Activated naive CD4-positive, alpha-beta T cell treated with anti-CD3 and anti-CD28 coated beads, Interleukin-2, amount 50 U/mL, for 24 hours (primary cell): ENCODE results near the gene ZNF217.
"Not testable (repeated sequence)": the region's sequence is repeated elsewhere in the genome, so short reads cannot be mapped to it uniquely, and the experiment has no call there.

Source experiments
- H3K27ac Mint-ChIP-seq: one replicate; pipeline ENCODE4 v1.8.0; 2021; ENCODE audit warnings: mild to moderate bottlenecking, mixed read lengths
- H3K27me3 Mint-ChIP-seq: one replicate; pipeline ENCODE4 v1.8.0; 2021; ENCODE audit warnings: mixed read lengths
- H3K36me3 Mint-ChIP-seq: one replicate; pipeline ENCODE4 v1.8.0; 2021; ENCODE audit warnings: mixed read lengths
- H3K4me1 Mint-ChIP-seq: one replicate; pipeline ENCODE4 v1.8.0; 2021; ENCODE audit warnings: mixed read lengths
- H3K4me3 Mint-ChIP-seq: one replicate; pipeline ENCODE4 v1.8.0; 2021; ENCODE audit warnings: mild to moderate bottlenecking, mixed read lengths
- H3K9me3 Mint-ChIP-seq: one replicate; pipeline ENCODE4 v1.8.0; 2021; ENCODE audit warnings: mixed read lengths

Gene ZNF217

DNA sequence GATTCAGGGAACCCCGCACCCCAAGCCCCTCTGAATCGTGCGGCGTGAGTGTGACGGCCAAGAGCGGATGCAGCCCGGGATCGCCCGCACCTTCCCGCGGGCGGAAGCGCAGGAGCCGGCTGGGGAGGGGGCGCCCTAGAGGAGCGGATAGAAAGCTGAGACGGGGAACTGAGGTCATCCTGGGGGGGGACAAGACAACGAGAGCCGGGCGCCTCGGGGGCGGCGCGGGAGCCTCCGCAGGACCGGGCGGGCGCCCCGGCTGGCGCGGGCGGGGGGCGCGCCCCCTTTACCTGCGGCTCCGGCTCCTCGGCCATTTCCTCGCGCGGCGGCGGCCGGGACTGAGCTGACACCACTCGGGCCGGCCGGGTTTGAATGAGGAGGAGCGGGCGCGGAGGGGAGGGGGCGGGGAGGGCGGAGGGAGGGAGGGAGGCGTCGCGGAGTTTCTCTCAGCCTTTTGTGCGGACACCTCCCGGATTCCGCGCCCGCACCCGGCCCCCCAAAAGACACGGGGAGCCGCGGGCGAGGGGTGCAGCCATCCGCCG, at the start of gene ZNF217:
TSS of gene ZNF217 (minus strand) at position 374 of the 542 bp plus-strand sequence. CDS start 11,013 bp downstream, outside the sequence.
- not testable (repeated sequence) for H3K9me3 Mint-ChIP-seq
- Mint-ChIP-seq H3K4me1 (peaks cover 63% of the 10 kb centered on the region), H3K27ac (peak within 1 kb of the TSS; percentile 93)

DNA sequence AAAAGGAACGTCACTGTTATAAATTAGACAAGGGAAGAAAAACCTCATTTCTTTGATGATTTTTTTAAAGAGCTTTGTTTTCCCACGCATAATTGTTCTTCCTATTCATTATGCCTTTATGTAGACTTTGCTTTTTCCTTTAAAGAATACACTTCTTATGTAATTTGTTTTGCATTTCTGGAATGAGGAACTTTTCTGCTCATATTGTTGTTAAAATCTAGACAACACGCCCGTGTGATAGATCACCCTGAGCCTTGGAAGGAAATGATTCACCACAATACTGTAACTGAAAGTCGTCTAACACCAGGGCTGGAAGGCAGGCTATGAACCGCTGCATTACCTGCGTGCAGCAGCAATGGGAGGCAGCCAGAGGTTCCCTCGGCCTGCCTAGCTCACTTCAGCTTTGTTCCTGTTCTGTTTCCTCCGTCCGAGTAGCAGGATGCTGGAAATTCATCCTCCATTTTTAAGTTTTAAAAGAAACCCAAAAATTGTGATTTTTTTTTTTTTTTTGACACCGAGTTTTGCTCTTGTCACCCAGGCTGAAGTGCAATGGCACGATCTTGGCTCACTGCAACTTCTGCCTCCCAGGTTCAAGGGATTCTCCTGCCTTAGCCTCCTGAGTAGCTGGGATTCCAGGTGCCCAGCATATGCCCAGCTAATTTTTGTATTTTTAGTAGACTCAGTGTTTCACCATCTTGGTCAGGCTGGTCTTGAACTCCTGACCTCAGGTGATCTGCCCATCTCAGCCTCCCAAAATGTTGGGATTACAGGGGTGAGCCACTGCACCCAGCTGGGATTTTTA, 49.6 kb upstream of the ZNF217 start:
- peak overlapping the region; percentile 87 for H3K4me3 Mint-ChIP-seq
- no peaks in the 10 kb centered on the region for H3K27me3 Mint-ChIP-seq
- no peaks in the 10 kb centered on the region for H3K9me3 Mint-ChIP-seq
- H3K4me1 Mint-ChIP-seq: peaks cover 57% of the 10 kb centered on the region
- peak overlapping the region; percentile 97 for H3K27ac Mint-ChIP-seq
- peaks cover 2% of the 10 kb centered on the region for H3K36me3 Mint-ChIP-seq

More for the DNA sequence above, at the start of gene ZNF217:
- H3K4me3 Mint-ChIP-seq: peak within 1 kb of the TSS; percentile 96
- H3K36me3 Mint-ChIP-seq, H3K27me3 Mint-ChIP-seq: not testable (repeated sequence)

- Mint-ChIP-seq H3K4me3 (peak overlapping the region; percentile 87), H3K4me1 (peaks cover 57% of the 10 kb centered on the region), H3K27ac (peak overlapping the region; percentile 97), H3K9me3 (no peaks in the 10 kb centered on the region), H3K27me3 (no peaks in the 10 kb centered on the region), H3K36me3 (peaks cover 2% of the 10 kb centered on the region)
Observed at GRCh38 chr20:53642196-53643030, 48.8 kb upstream of the ZNF217 start.

- Mint-ChIP-seq H3K4me1 (peaks cover 60% of the 10 kb centered on the region), H3K27me3 (no peaks in the 10 kb centered on the region), H3K9me3 (no peaks in the 10 kb centered on the region), H3K4me3 (no peak overlapping the region), H3K36me3 (peaks cover 2% of the 10 kb centered on the region), H3K27ac (no peak overlapping the region)
Observed at GRCh38 chr20:53639647-53640440, 46.2 kb upstream of the ZNF217 start.

DNA sequence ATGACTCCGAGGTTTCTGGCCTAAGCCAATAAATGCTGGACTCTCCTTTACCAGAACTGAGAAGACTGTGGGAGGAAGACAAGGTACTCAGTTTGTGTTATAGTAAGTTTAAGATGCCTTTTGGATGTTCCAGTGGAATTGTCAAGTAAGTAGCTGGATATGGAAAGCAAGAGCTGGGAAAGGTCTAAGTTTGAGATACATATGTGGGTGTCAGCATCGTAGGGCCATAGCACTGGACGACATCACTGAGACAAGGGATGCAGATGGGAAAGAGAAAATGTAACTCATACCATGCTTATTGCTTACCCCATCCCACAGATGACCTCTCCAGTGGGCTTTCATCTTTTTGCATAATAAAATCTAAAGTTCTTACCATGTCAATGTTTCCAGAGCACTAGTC, 45.5 kb upstream of the ZNF217 start:
- H3K9me3 Mint-ChIP-seq: no peaks in the 10 kb centered on the region
- no peaks in the 10 kb centered on the region for H3K27me3 Mint-ChIP-seq
- H3K27ac Mint-ChIP-seq: no peak overlapping the region
- H3K4me1 Mint-ChIP-seq: peaks cover 58% of the 10 kb centered on the region
- H3K4me3 Mint-ChIP-seq: no peak overlapping the region
- no peaks in the 10 kb centered on the region for H3K36me3 Mint-ChIP-seq

GRCh38 chr20:53637310-53637709, 43.7 kb upstream of the ZNF217 start:
- not testable (repeated sequence) for H3K27me3 Mint-ChIP-seq, H3K36me3 Mint-ChIP-seq, H3K4me3 Mint-ChIP-seq, H3K27ac Mint-ChIP-seq, H3K9me3 Mint-ChIP-seq
- H3K4me1 Mint-ChIP-seq: peaks cover 45% of the 10 kb centered on the region

- Mint-ChIP-seq H3K27ac (peak overlapping the region; percentile 87), H3K9me3 (no peaks in the 10 kb centered on the region), H3K4me1 (peaks cover 45% of the 10 kb centered on the region), H3K4me3 (no peak overlapping the region), H3K27me3 (no peaks in the 10 kb centered on the region), H3K36me3 (no peaks in the 10 kb centered on the region)
Observed at GRCh38 chr20:53636540-53637097, 43.0 kb upstream of the ZNF217 start.

DNA sequence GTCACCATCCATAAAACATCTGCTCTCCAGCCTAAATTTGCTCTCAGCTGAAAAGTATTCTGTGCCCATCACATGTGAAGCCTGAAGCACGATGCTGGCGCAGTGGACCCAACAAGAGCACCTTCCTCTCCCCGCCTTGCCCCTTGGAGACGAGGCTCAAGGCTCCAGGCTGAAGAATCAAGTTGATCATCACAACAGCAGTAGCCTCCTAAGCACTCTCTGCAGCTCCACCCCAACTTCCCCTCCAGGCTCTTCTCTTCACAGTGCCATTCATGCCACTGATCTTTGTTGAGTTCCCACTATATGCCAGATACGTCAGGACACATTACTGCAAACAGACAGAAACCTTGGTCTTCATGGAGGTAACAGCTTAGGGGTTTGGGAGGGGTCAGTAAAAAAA, 41.6 kb upstream of the ZNF217 start:
- Mint-ChIP-seq H3K4me1 (peaks cover 33% of the 10 kb centered on the region), H3K27ac (no peak overlapping the region), H3K36me3 (no peaks in the 10 kb centered on the region)

DNA sequence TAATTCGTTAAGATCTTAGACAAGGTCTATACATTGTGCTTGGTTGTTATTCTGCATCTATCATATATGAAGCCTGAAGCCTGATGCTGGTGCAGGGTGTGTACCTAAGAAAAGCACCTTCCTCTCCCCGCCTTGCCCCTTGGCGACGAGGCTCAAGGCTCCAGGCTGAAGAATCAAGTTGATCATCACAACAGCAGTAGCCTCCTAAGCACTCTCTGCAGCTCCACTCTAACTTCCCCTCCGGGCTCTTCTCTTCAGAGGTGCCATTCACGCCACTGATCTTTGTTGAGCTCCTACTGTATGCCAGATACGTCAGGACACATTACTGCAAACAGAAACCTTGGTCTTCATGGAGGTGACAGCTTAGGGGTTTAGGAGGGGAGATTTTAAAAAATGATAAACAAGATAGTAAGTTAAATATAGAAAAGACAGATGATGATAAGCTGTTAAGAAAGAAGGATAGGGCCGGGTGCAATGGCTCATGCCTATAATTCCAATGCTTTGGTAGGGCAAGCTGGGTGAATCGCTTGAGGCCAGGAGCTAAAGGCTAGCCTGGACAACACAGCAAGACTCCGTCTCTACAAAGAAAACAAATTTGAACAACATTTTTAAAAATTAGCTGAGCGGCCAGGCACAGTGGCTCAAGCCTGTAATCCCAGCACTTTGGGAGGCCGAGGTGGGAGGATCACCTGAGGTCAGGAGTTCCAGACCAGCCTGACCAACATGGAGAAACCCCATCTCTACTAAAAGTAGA, 38.4 kb upstream of the ZNF217 start:
- Mint-ChIP-seq H3K9me3 (no peaks in the 10 kb centered on the region), H3K36me3 (no peaks in the 10 kb centered on the region), H3K4me1 (peaks cover 31% of the 10 kb centered on the region), H3K4me3 (no peak overlapping the region), H3K27me3 (no peaks in the 10 kb centered on the region), H3K27ac (peak overlapping the region; percentile 62)

More for the DNA sequence above, 41.6 kb upstream of the ZNF217 start:
- Mint-ChIP-seq H3K9me3 (no peaks in the 10 kb centered on the region), H3K27me3 (no peaks in the 10 kb centered on the region), H3K4me3 (no peak overlapping the region)

DNA sequence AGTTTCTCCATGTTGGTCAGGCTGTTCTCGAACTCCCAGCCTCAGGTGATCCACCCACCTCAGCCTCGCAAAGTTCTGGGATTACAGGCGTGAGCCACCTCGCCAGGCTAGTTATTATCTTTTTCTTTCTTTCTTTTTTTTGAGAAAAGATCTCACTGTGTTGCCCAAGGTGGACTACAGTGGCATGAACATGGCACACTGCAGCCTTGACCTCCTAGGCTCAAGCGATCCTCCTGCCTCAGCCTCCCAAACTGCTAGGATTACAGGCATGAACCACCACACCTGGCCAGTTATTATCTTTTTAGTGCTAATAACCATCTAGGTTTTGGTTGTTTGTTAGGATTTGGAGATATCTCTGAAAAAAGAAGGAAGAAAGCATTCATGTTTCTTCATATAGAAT, 35.8 kb upstream of the ZNF217 start:
- Mint-ChIP-seq H3K27ac (no peak overlapping the region), H3K4me1 (peaks cover 17% of the 10 kb centered on the region), H3K4me3 (no peak overlapping the region), H3K36me3 (no peaks in the 10 kb centered on the region), H3K27me3 (no peaks in the 10 kb centered on the region), H3K9me3 (no peaks in the 10 kb centered on the region)

GRCh38 chr20:53628758-53629157, 35.1 kb upstream of the ZNF217 start:
- H3K27me3 Mint-ChIP-seq: not testable (repeated sequence)

DNA sequence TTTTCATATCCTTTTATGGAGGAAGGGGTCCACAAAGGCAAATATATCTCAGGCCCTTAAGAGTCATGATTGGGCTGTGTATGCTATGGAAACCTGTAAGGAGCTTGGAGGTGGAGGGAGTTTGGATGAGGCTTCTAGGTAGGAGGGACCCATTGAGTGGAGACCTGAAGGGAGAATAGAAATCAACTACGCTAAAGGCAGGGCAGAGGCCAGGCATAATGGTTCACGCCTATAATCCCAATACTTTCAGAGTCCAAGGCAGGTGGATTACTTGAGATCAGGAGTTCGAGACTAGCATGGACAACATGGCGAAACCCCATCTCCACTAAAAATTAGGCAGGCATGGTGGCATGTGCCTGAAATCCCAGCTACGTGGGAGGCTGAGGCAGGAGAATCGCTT, 34.4 kb upstream of the ZNF217 start:
- Mint-ChIP-seq H3K27ac (peak overlapping the region; percentile 32), H3K4me3 (no peak overlapping the region), H3K9me3 (no peaks in the 10 kb centered on the region), H3K27me3 (no peaks in the 10 kb centered on the region), H3K4me1 (peaks cover 29% of the 10 kb centered on the region), H3K36me3 (no peaks in the 10 kb centered on the region)

More at GRCh38 chr20:53628758-53629157, 35.1 kb upstream of the ZNF217 start:
- not testable (repeated sequence) for H3K4me3 Mint-ChIP-seq, H3K27ac Mint-ChIP-seq, H3K9me3 Mint-ChIP-seq, H3K36me3 Mint-ChIP-seq
- H3K4me1 Mint-ChIP-seq: peaks cover 22% of the 10 kb centered on the region

- not testable (repeated sequence) for H3K27me3 Mint-ChIP-seq, H3K36me3 Mint-ChIP-seq, H3K9me3 Mint-ChIP-seq, H3K4me3 Mint-ChIP-seq, H3K27ac Mint-ChIP-seq
- H3K4me1 Mint-ChIP-seq: peaks cover 36% of the 10 kb centered on the region
Observed at GRCh38 chr20:53627001-53627400, 33.4 kb upstream of the ZNF217 start.

DNA sequence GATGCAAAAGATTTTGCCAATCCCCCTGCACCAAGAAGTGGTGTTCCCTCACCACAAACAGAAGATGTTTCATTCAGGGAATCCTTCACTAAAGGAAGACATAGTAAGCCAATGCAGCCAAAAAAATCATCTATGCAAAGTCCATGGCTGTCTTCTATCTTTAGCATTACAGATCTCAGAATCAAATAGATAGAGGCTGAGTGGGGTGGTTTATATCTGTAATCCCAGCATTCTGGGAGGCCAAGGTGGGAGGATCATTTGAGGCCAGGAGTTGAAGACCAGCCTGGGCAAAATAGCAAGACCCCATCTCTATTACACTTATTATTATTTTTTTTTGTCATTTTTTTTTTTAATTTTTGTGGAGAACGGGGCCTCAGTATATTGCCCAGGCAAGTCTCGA, 32.9 kb upstream of the ZNF217 start:
- H3K36me3 Mint-ChIP-seq: no peaks in the 10 kb centered on the region
- no peak overlapping the region for H3K4me3 Mint-ChIP-seq
- no peak overlapping the region for H3K27ac Mint-ChIP-seq
- H3K9me3 Mint-ChIP-seq: no peaks in the 10 kb centered on the region
- H3K4me1 Mint-ChIP-seq: peaks cover 38% of the 10 kb centered on the region
- H3K27me3 Mint-ChIP-seq: no peaks in the 10 kb centered on the region
